Activated CD8-positive, alpha-beta memory T cell treated with anti-CD3 and anti-CD28 coated beads, Interleukin-2, amount 50 U/mL, for 24 hours (primary cell): ENCODE measurements around the gene PDCD6IP.
"Not testable (repeated sequence)": the region's sequence is repeated elsewhere in the genome, so short reads cannot be mapped to it uniquely, and the experiment has no call there.

Experiments
- DNase-seq: peaks from one replicate; pipeline ENCODE4 v3.0.0-alpha.2; 2020; ENCODE audit errors: extremely low read depth

Gene PDCD6IP

DNA sequence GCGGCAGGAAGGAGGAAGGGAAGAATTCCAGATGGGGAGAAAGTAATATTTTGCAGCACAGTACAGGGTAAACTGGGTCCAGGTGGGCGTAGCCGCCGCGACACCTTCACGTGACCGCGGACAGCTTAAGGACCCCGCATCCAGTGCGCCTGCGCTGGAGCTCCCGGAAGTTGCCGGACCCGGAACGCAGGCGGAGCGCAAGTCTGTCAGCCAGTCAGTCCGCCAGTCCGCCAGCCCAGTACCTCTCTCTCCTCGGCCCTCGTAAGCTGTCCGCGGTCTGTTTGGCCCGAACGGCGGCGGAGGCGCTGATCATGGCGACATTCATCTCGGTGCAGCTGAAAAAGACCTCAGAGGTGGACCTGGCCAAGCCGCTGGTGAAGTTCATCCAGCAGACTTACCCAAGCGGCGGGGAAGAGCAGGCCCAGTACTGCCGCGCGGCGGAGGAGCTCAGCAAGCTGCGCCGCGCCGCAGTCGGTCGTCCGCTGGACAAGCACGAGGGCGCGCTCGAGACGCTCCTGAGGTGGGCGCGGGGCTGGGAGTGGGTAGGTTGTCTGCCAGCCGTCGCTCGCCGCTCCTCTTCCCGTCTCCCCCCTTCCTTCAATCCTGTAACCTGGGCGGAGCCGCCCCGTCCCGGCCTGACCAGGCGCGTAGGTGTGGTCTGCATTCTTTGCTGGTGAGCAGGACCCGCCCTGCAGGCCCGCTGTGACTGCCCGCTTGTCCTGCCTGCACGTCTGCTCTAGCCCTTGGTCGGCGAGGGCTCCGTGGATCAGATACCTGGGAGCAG lies at the start of gene PDCD6IP:
Gene PDCD6IP (plus strand): TSS at position 213 of the 784 bp plus-strand sequence. CDS start 99 bp downstream, at position 312.
- DNase-seq = peak; percentile 69

GRCh38 chr3:33749546-33750210 lies 48.8 kb upstream of the PDCD6IP start:
- no peak for DNase-seq

GRCh38 chr3:33750211-33750548 lies 48.2 kb upstream of the PDCD6IP start:
- DNase-seq = no peak

- DNase-seq = no peak
Measured at GRCh38 chr3:33751336-33751735, 47.1 kb upstream of the PDCD6IP start.

DNA sequence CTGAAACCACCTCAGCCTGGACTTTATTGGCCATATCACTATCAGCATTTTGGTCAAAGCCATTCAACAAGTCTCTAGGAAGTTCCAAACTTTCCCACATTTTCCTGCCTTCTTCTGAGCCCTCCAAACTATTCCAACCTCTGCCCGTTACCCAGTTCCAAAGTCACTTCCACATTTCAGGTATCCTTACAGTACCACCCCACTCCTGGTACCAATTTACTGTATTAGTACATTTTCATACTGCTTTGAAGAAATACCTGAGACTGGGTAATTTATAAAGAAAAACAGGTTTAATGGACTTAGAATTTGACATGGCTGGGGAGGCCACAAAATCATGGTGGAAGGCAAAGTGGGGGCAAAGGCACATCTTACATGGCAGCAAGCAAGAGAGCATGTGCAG lies 44.0 kb upstream of the PDCD6IP start:
- not testable (repeated sequence) for DNase-seq

DNA sequence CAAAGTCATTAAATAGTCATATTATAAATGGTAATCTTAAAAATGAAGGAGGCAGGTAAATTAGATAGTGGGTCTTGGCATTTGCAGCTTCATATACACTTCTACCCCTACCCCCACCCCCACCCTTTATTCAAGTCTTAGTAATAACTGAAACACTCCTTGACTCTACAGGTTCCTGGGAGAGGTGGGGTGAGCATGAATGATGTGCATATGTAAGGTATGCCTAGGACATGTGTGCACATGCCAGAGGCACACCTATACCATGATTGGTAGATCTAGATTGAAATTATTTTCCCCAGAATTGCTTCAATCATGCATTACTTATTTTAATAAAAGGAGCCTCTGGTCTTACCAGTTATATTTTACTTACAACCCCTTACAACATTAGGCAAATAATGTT lies 40.1 kb upstream of the PDCD6IP start:
- no peak for DNase-seq

DNA sequence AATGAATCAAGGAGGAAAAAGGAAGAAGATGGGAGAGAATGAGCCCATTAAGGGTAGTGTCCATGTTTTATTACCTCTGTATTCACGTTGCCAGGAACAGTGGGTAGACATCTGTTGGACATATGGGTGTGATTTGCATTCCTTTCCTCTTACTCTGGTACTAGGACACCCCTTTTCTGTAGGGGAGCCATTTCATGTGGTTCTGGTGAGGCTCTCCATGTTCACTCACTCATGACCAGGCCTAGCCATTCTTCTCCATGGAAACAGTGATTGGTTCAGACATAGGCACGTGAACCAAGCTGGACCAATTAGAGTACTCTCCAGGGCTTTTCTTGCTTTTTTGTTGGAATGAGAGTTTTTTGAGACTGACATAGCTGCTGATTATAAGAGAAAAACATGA lies 39.6 kb upstream of the PDCD6IP start:
- DNase-seq = no peak

GRCh38 chr3:33768578-33769330 lies 29.7 kb upstream of the PDCD6IP start:
- DNase-seq = no peak

GRCh38 chr3:33773637-33774036 lies 24.8 kb upstream of the PDCD6IP start:
- DNase-seq = no peak

GRCh38 chr3:33775363-33775762 lies 23.1 kb upstream of the PDCD6IP start:
- DNase-seq = no peak

GRCh38 chr3:33777996-33778395 lies 20.4 kb upstream of the PDCD6IP start:
- DNase-seq = no peak

GRCh38 chr3:33779751-33780150 lies 18.7 kb upstream of the PDCD6IP start:
- DNase-seq = no peak

DNA sequence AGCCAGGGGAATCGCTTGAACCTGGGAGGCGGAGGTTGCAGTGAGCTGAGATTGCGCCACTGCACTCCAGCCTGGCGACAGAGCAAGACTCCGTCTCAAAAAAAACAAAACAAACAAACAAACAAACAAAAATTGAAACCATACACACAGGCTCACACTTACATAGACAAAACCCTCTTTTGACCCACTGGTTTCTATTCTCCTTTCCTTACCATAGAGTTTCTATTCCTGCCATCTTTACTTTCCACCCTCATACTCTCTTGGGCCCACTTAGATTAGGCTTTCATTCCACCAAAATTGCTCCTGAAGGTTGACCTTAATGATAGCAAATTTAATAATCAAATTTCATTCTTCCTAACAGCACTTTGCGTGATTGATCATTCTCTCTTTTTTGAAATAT lies 17.0 kb upstream of the PDCD6IP start:
- DNase-seq = not testable (repeated sequence)

DNA sequence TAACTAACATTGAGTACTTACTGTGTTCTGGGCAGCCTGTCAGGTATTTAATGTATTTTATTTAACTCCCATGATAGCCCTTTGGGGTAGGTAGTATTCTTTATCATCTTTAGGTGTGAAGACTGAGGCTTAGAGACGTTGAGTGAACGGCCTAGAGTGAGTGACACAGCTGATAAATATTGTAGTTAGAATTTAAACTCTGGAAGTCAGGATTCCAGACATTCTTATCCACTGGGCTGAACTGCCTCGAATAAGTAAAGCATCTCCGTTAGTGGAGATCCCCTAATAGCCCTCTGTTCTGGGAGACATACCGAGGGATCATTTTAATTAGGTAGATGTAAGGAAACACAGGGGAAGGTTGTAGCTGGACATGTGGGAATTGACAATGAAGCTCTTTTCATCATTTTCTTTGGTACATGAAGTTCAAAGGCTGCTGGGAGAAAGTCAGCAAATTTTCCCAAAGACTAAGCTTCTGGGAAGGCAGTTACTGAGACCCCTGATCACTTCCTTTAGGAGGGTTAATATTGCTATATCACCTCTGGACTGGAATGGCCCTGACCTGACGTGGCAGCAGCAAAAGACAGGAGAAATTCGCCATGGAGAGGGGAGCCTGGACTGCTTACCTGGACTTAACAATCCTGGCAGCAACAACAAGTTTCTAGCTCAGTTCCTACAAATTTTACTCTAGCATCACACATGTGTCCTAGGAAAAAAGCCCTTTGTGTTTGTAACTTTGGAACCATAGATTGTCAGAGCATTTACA lies 11.7 kb upstream of the PDCD6IP start:
- no peak for DNase-seq

DNA sequence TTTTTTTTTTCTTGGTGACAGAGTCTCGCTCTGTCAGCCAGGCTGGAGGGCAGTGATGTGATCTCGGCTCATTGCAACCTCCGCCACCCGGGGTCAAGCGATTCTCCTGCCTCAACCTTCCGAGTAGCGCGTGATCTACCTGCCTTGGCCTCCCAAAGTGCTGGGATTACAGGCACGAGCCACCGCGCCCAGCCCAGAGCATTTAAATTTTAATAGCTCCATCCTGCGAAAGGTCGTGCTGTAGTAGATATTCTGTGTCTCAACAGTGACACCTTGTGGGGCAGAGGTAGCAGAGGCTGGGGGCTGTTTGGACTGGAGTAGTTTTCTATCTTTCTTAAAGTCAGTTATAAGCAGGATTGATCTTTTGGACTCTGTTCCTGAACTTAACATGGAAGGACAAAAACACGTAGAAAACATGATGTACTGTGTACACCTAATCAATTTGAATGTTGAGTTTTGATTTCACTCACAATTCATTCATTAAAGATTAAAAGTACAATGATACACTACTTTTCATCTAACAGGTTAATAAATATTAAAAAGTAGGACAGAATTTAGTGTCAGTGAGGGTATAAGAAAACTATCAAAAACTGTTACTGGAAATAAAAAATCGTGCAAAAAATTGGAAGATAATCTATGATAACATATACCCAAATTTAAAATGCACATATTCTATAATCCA lies 11.0 kb upstream of the PDCD6IP start:
- no peak for DNase-seq

DNA sequence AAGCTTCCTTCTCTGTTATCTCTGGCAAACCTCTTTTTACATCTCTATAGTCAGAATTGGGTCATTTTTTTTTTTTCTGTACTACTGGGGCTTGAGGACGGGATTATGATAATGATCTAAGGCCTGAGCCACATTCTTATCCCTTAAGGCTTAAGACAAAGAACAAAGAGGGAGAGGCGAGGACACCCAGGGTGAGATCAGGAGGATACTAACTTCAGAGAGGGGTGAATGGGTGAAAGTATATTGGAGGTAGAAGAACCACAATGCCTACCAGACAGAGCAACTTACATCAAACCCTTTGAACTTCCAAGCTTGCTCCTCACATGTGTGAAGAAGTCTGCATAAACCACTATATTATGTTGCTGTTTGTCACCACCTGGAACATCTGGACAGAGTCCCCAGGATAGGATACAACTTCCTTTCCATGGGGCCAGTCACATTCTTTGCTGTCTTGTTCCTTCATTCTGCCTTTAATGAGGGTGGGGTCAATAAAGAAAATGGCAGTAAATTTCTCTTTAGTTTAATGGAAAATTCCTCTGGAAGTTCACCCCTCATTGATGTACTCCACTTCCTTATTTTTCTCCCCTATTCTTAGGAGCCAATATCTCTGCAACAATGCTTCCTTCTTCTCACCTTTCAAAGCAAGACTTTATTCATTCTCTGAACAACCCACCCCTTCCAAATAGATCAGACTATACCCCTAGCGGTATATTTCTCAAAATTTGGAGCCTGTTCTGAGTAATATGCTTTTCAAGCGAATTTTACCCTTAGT lies 9.1 kb upstream of the PDCD6IP start:
- DNase-seq = no peak

DNA sequence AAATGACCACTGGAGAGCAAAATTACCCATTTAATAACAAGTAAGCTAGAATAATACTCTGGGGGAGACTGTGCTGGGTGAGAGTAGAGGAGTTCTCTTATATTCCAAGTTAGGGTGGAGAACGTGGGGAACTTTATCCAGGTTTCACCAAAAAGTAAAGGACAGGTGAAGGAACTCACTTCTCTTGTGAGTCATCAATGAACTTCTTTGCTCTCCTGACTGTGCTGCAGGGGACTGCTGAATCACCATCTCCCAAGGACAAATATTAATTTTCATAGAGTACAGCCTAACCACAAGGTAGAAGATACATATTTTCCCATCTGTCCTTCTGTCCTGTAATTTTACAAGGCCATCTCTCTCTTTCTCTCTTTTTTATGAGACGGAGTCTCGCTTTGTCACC lies 8.3 kb upstream of the PDCD6IP start:
- DNase-seq = no peak

DNA sequence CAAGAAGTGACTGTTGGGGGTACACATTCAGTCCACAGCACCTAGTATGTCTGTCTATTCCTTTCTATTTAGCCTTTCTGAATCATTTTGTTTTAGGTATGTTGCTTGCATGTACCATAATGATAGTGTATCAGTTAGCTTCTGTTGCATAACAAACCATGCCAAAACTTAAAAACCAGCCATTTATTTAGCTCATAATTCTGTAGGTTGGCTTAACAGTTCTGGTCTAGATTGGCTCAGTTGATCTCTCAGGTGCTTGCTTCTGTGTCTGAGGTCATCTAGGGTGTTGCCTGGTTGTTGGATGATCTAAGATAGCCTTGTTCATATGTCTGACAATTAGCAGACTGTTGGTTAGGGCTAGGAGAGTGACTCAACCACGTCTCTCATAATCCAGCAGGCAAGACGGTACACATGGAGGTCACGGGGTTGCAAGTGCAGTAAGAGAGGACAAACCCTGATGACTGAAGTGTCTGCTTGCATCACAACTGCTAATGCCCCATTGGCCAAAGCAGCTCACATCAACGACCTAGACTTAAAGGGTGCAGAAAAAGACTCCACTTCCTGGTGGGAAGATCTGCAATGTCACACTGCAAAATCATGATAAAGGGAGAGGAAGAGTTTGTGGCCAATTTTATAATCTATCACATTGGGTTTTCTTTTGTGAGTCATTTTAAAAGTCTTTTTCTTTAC lies 6.8 kb upstream of the PDCD6IP start:
- DNase-seq = no peak

- no peak for DNase-seq
Measured at GRCh38 chr3:33792167-33792892, 6.1 kb upstream of the PDCD6IP start.
